Ovary (tissue), 9 donors: ENCODE measurements around the gene C6orf47. TPM values are rescaled to one million over a fixed set of nuclear protein-coding genes. Genes with fewer than 3 reads are reported as not detected.

Experiments used
- DNase-seq, 5 donors: peaks; one replicate each; pipeline ENCODE4 v3.0.0-alpha.2; 2019 to 2020
- H3K27ac ChIP-seq, 2 donors: fragments of 200-600 bp; one replicate each; pipeline versions ENCODE4 v1.5.1 to v1.8.0; 2019 to 2022
- H3K27me3 ChIP-seq: fragments of 200-600 bp; one replicate; pipeline ENCODE4 v1.8.0; 2022
- H3K36me3 ChIP-seq: fragments of 200-600 bp; sonication (generic); one replicate; pipeline ENCODE4 v1.5.1; 2019
- H3K4me1 ChIP-seq: one replicate; pipeline ENCODE4 v1.8.1; 2013; ENCODE audit warnings: mild to moderate bottlenecking, moderate library complexity; ENCODE audit not compliant: insufficient read depth
- H3K4me3 ChIP-seq: fragments of 200-600 bp; sonication (generic); one replicate; pipeline ENCODE4 v1.5.1; 2017
- H3K9me3 ChIP-seq, 2 donors: fragments of 200-600 bp in 1 of 2; sonication (generic) in 1 of 2; one replicate each; pipeline versions ENCODE4 v1.5.1 to v1.8.1; 2013 to 2019; ENCODE audit warnings: mild to moderate bottlenecking in 1 of 2, moderate library complexity in 1 of 2
- CTCF ChIP-seq, 3 donors: fragments of 450-650 bp in 2 of 3; fragments of 200-600 bp in 1 of 3; IDR thresholded peaks; one replicate each; pipeline versions ENCODE4 v1.5.1 to v1.8.0; 2016 to 2022; ENCODE audit warnings: antibody characterized with exemption in 3 of 3, mild to moderate bottlenecking in 1 of 3
- EP300 ChIP-seq: sonication (generic); formaldehyde crosslinking; IDR thresholded peaks from one replicate; pipeline ENCODE4 v1.6.1; 2017; ENCODE audit warnings: antibody characterized with exemption
- POLR2A ChIP-seq: fragments of 450-650 bp; IDR thresholded peaks from one replicate; pipeline ENCODE4 v1.6.1; 2017; ENCODE audit warnings: antibody characterized with exemption, mild to moderate bottlenecking, moderate library complexity
- WGBS, 3 donors: extraction: QIAGEN DNeasy Blood & Tissue Kit in 1 of 3; methylation state at CpG; one replicate each; pipeline versions ENCODE4 v1.1.5 to v1.1.7; 2013 to 2017; 5-methylcytosine and 5-hydroxymethylcytosine counted together
- intact Hi-C, 4 donors: fragments of 100-400 bp; cut with DNase I; formaldehyde crosslinking; loops; one replicate each; pipeline versions ENCODE4 v1.11.0 to v1.15.1; 2022 to 2023
- polyA plus RNA-seq, 2 donors: library from polyadenylated mRNA; stranded (reverse); fragments of 200-250 nt in 1 of 2; fragments of 350-450 nt in 1 of 2; fragmentation: Illumina TruSeq in 1 of 2; extraction: RNeasy Lipid Tissue Mini Kit (QIAGEN cat#74804) in 1 of 2; gene quantifications; one replicate each; pipeline ENCODE4 v1.2.3, GENCODE V29; 2013 to 2014
- total RNA-seq, 7 donors: library from RNA; depleted of rRNA in 2 of 7; stranded (reverse); fragments of >200 nt in 2 of 7; fragmentation: NEBNext Ultra II Directional in 3 of 7; extraction: Animal tissue kit (Norgen Biotek cat#: 25700) in 3 of 7; gene quantifications; one replicate each; pipeline versions ENCODE4 v1.1.0 to v1.2.4, GENCODE V29; 2016 to 2023
- donor health status: DM: no; HTN: no; CAD: no; lungs with moderate emphysema.
- donor health status: DM: no; HTN: no; CAD: no.
- donor health status: Bipolar disorder and iron deficiency.
- donor health status: DM: yes; HTN: yes; CAD: no.
- donor health status: DM: no; HTN: no; CAD: no.
- donor health status: DM: yes; HTN: yes; CAD: no.

The C6orf47 gene
- total and polyA plus RNA-seq, 9 donors: 13.9 to 26.2 (median 19.7) TPM

GRCh38 chr6:31632279-31632946 is 28.2 kb downstream of the C6orf47 start:
- TF ChIP-seq CTCF (IDR thresholded peaks at IDR 0.05): no peak
- TF ChIP-seq POLR2A: no peak
- TF ChIP-seq EP300: no peak
- intact Hi-C loops: no loop called here
- DNase-seq: no peak
- no peak overlapping the region for H3K27ac ChIP-seq
- H3K9me3 ChIP-seq: no peaks in the 10 kb centered on the region
- H3K4me3 ChIP-seq: no peak overlapping the region
- H3K4me1 ChIP-seq: no peaks in the 10 kb centered on the region
- peaks cover 3% of the 10 kb centered on the region for H3K36me3 ChIP-seq
- 79 to 83% (median 80%) methylated on average over 26 of the region's 26 CpGs for WGBS, 3 donors
- no peaks in the 10 kb centered on the region for H3K27me3 ChIP-seq

GRCh38 chr6:31631681-31632278 is 28.8 kb downstream of the C6orf47 start:
- WGBS, 3 donors: 79 to 81% (median 81%) methylated on average over 31 to 32 of the region's 32 CpGs
- no peaks in the 10 kb centered on the region for H3K27me3 ChIP-seq
- TF ChIP-seq CTCF (IDR thresholded peaks at IDR 0.05) (no peak), EP300 (no peak), POLR2A (no peak)
- H3K4me3 ChIP-seq: no peak overlapping the region
- no peak for DNase-seq
- no peaks in the 10 kb centered on the region for H3K4me1 ChIP-seq
- peaks cover 3% of the 10 kb centered on the region for H3K36me3 ChIP-seq
- H3K9me3 ChIP-seq: no peaks in the 10 kb centered on the region
- H3K27ac ChIP-seq: no peak overlapping the region
- intact Hi-C loops: no loop called here

- no peaks in the 10 kb centered on the region for H3K9me3 ChIP-seq
- TF ChIP-seq EP300 (no peak), CTCF (IDR thresholded peaks at IDR 0.05) (no peak), POLR2A (no peak)
- H3K27me3 ChIP-seq: no peaks in the 10 kb centered on the region
- peaks cover 3% of the 10 kb centered on the region for H3K36me3 ChIP-seq
- no peak overlapping the region for H3K4me3 ChIP-seq
- no peaks in the 10 kb centered on the region for H3K4me1 ChIP-seq
- H3K27ac ChIP-seq: no peak overlapping the region
- intact Hi-C loops: no loop called here
- WGBS, 3 donors: 71 to 78% (median 72%) methylated on average over 14 to 16 of the region's 16 CpGs
- DNase-seq: no peak
Measured at GRCh38 chr6:31631209-31631608, 29.4 kb downstream of the C6orf47 start.

GRCh38 chr6:31630177-31630934 is 30.2 kb downstream of the C6orf47 start:
- no peaks in the 10 kb centered on the region for H3K27me3 ChIP-seq
- intact Hi-C loops: no loop called here
- H3K4me3 ChIP-seq: no peak overlapping the region
- H3K27ac ChIP-seq: no peak overlapping the region
- TF ChIP-seq POLR2A: no peak
- no peak for TF ChIP-seq CTCF (IDR thresholded peaks at IDR 0.05)
- TF ChIP-seq EP300: no peak
- H3K9me3 ChIP-seq: no peaks in the 10 kb centered on the region
- no peak for DNase-seq
- H3K4me1 ChIP-seq: no peaks in the 10 kb centered on the region
- WGBS, 3 donors: 87 to 90% (median 87%) methylated on average over 25 of the region's 25 CpGs
- H3K36me3 ChIP-seq: peaks cover 3% of the 10 kb centered on the region
